A673 (cell line): ENCODE measurements around the gene MICOS13. TPM values are rescaled to one million over a fixed set of nuclear protein-coding genes. Genes with fewer than 3 reads are reported as not detected.

Experiments
- BruUV-seq: library from RNA; stranded (reverse); fragments of 400-500 nt; replicated peaks from 2 replicates; lab custom pipeline; 2021; lab: Mats Ljungman, UMichigan
- CTCF ChIA-PET: fragments of 300-600 bp; sonication (Branson Sonifier 250); formaldehyde crosslinking; loops from one replicate; lab custom pipeline; 2022; ENCODE audit warnings: antibody characterized with exemption; lab: Charles Lee
- POLR2A ChIA-PET: fragments of 300-600 bp; sonication (Branson Sonifier 250); formaldehyde crosslinking; loops from one replicate; lab custom pipeline; 2022; ENCODE audit warnings: antibody characterized with exemption; ENCODE audit not compliant: low non-redundant PET; lab: Charles Lee
- DNase-seq: peaks from one replicate; pipeline ENCODE4 v3.0.0-alpha.2; 2015; ENCODE audit warnings: low spot score
- H3K27ac ChIP-seq: fragments of 200-600 bp; sonication (generic); 2 replicates; pipeline ENCODE4 v1.5.1; 2016; ENCODE audit warnings: mixed run types, low read depth, mild to moderate bottlenecking, mixed read lengths, antibody characterized with exemption, low read length; ENCODE audit not compliant: poor library complexity, severe bottlenecking
- H3K27me3 ChIP-seq: fragments of 200-600 bp; sonication (generic); replicated peaks from 2 replicates; pipeline ENCODE4 v1.6.1; 2017; ENCODE audit warnings: mixed run types, low read depth, mild to moderate bottlenecking, mixed read lengths, antibody characterized with exemption, low read length; ENCODE audit not compliant: insufficient read depth, poor library complexity
- H3K36me3 ChIP-seq: fragments of 200-600 bp; sonication (generic); 2 replicates; pipeline ENCODE4 v1.6.1; 2016; ENCODE audit warnings: mixed run types, mild to moderate bottlenecking, mixed read lengths, antibody characterized with exemption, low read length; ENCODE audit not compliant: insufficient read depth, poor library complexity, severe bottlenecking
- H3K4me1 ChIP-seq: fragments of 200-600 bp; sonication (generic); 2 replicates; pipeline ENCODE4 v1.6.1; 2017; ENCODE audit warnings: mixed run types, mild to moderate bottlenecking, mixed read lengths, antibody characterized with exemption, low read length; ENCODE audit not compliant: insufficient read depth, poor library complexity, severe bottlenecking
- H3K4me3 ChIP-seq: fragments of 200-600 bp; sonication (generic); 2 replicates; pipeline ENCODE4 v1.5.1; 2016; ENCODE audit warnings: low read depth, mixed run types, mild to moderate bottlenecking, mixed read lengths, low read length; ENCODE audit not compliant: poor library complexity, severe bottlenecking
- H3K9me3 ChIP-seq: fragments of 200-600 bp; sonication (generic); 2 replicates; pipeline ENCODE4 v1.6.1; 2016; ENCODE audit warnings: mixed run types, low read depth, mild to moderate bottlenecking, mixed read lengths, antibody characterized with exemption, low read length; ENCODE audit not compliant: poor library complexity, severe bottlenecking
- EZH2 ChIP-seq: fragments of 200-600 bp; sonication (generic); IDR thresholded peaks from 2 replicates; pipeline ENCODE4 v1.6.1; 2017; ENCODE audit warnings: borderline replicate concordance, low read depth, mild to moderate bottlenecking, mixed read lengths, antibody characterized with exemption, low read length; ENCODE audit not compliant: poor library complexity, severe bottlenecking
- intact Hi-C: fragments of 100-400 bp; cut with micrococcal nuclease; formaldehyde crosslinking; loops from one replicate; pipeline ENCODE4 v1.10.0; 2022; ENCODE audit not compliant: unreplicated experiment
- total RNA-seq: library from RNA; stranded (reverse); gene quantifications from 2 replicates; pipeline ENCODE4 v1.2.3, GENCODE V29; 2021
- TF ChIP-seq, protein P1 (sequence below): fragments of 300-800, 200-600 bp; sonication (generic); conservative IDR thresholded peaks from 2 replicates; pipeline ENCODE4 v1.5.1; 2017; ENCODE audit warnings: low read depth, mild to moderate bottlenecking, antibody characterized with exemption, low read length, moderate library complexity, mixed read lengths

The MICOS13 gene
- total RNA-seq, 1 experiment from 2014 or later = 36.3 TPM

DNA sequence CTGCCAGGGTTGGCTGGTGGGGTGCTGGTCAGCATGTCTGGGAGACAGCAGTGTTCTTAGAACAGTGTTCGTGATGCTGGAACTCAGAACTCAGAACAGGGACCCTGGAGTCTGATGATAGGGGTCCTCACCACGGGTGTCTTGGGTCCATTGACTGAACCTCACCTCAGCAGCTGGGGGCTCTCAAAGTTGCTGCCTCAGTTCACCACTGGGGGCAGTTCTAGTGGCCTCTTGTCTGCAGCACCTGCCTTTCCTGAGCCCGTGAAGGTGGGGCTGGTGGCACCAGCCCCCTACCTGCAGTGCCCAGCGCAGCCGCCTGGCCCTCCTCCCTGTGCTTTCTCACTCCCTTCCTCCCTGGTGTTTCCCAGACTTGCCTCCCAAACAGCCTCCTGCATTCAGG, 29.0 kb downstream of the MICOS13 start:
- intact Hi-C loops = no loop called here
- H3K36me3 ChIP-seq = peaks cover 92% of the 10 kb centered on the region

DNA sequence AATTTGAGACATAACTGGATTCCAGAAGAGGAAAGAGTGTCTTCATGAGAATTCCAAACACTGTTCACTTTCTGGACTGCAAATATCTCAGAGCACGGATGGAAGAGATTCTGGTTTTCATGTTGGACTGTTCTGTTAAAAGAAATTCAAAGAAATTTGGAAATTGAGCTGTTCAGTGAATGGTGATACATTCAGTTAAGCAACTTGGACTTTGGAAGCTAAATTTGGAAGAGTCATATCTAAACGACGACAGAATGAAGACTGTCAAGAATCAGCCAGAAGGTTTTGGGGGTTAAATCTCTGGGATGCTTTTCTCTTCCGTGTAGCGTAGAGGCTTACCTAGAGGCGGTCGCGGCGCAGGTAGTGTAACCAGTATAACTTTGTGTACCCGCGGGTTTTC, 31.9 kb downstream of the MICOS13 start:
- POLR2A ChIA-PET = interaction anchor here (0.7 kb wide), 1 partner anchor 26 kb away, joined by 3 read pairs; no protein-coding TSS in a partner anchor
- peaks cover 92% of the 10 kb centered on the region for H3K36me3 ChIP-seq

More for the DNA sequence above, 29.0 kb downstream of the MICOS13 start:
- Histone ChIP-seq H3K4me1 (no peaks in the 10 kb centered on the region), H3K27ac (no peak overlapping the region), H3K4me3 (no peak overlapping the region), H3K9me3 (no peaks in the 10 kb centered on the region), H3K27me3 (no peaks in the 10 kb centered on the region)
- BruUV-seq = no TSS peak
- CTCF ChIA-PET = no interaction called here
- TF ChIP-seq, protein P1, sequence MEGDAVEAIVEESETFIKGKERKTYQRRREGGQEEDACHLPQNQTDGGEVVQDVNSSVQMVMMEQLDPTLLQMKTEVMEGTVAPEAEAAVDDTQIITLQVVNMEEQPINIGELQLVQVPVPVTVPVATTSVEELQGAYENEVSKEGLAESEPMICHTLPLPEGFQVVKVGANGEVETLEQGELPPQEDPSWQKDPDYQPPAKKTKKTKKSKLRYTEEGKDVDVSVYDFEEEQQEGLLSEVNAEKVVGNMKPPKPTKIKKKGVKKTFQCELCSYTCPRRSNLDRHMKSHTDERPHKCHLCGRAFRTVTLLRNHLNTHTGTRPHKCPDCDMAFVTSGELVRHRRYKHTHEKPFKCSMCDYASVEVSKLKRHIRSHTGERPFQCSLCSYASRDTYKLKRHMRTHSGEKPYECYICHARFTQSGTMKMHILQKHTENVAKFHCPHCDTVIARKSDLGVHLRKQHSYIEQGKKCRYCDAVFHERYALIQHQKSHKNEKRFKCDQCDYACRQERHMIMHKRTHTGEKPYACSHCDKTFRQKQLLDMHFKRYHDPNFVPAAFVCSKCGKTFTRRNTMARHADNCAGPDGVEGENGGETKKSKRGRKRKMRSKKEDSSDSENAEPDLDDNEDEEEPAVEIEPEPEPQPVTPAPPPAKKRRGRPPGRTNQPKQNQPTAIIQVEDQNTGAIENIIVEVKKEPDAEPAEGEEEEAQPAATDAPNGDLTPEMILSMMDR = no peak
- TF ChIP-seq EZH2 = no peak
- POLR2A ChIA-PET = no interaction called here
- no peak for DNase-seq

DNA sequence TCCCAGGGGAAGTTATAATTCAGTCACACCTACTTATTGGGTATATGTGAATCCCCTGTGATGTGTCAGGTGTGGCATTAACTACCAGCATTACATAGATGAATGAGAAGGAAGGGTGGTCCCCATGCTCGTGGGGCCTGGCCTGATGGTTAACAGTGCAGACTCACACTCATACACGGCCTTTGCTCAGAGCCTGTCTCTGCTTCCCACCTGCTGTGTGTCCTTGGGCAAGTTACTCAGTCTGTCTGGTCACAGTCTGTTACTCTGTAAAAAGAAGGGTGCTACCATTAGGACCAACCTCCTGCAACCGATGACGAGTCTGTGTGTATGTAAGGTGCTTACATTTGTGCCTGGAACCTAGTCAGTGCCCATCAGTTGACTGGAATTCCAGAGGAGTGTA, 33.6 kb downstream of the MICOS13 start:
- POLR2A ChIA-PET = no interaction called here
- peaks cover 92% of the 10 kb centered on the region for H3K36me3 ChIP-seq
- no peaks in the 10 kb centered on the region for H3K4me1 ChIP-seq

More for the DNA sequence above, 31.9 kb downstream of the MICOS13 start:
- no peak overlapping the region for H3K4me3 ChIP-seq
- no peak overlapping the region for H3K27ac ChIP-seq
- DNase-seq = no peak
- H3K27me3 ChIP-seq = no peaks in the 10 kb centered on the region
- intact Hi-C loops = no loop called here
- H3K4me1 ChIP-seq = no peaks in the 10 kb centered on the region
- no TSS peak for BruUV-seq
- no peaks in the 10 kb centered on the region for H3K9me3 ChIP-seq
- CTCF ChIA-PET = no interaction called here
- TF ChIP-seq, protein P1 = no peak
- no peak for TF ChIP-seq EZH2

More for the DNA sequence above, 33.6 kb downstream of the MICOS13 start:
- H3K27ac ChIP-seq = no peak overlapping the region
- H3K27me3 ChIP-seq = no peaks in the 10 kb centered on the region
- intact Hi-C loops = no loop called here
- CTCF ChIA-PET = no interaction called here
- TF ChIP-seq, protein P1 = no peak
- TF ChIP-seq EZH2 = no peak
- no peaks in the 10 kb centered on the region for H3K9me3 ChIP-seq
- H3K4me3 ChIP-seq = no peak overlapping the region
- DNase-seq = no peak
- no TSS peak for BruUV-seq
